Retinal pigment epithelial cell (primary cell): Measurements from ENCODE around the gene GHR.

ENCODE experiments used
- DNase-seq: peaks from one replicate; pipeline ENCODE4 v3.0.0-alpha.2; 2010; ENCODE audit warnings: low read depth
- H3K4me3 ChIP-seq: 2 replicates; pipeline ENCODE4 v1.5.1; 2011; ENCODE audit warnings: mild to moderate bottlenecking, low read length, control low read depth, moderate library complexity
- TF ChIP-seq, protein P1 (sequence below): conservative IDR thresholded peaks from 2 replicates; pipeline ENCODE4 v1.5.1; 2011; ENCODE audit warnings: low read depth, low read length, control low read depth, inconsistent platforms

GHR gene

GRCh38 chr5:42396111-42396510, 27.1 kb upstream of the GHR start:
- DNase-seq: no peak

GRCh38 chr5:42397267-42397666, 26.0 kb upstream of the GHR start:
- TF ChIP-seq, protein P1, sequence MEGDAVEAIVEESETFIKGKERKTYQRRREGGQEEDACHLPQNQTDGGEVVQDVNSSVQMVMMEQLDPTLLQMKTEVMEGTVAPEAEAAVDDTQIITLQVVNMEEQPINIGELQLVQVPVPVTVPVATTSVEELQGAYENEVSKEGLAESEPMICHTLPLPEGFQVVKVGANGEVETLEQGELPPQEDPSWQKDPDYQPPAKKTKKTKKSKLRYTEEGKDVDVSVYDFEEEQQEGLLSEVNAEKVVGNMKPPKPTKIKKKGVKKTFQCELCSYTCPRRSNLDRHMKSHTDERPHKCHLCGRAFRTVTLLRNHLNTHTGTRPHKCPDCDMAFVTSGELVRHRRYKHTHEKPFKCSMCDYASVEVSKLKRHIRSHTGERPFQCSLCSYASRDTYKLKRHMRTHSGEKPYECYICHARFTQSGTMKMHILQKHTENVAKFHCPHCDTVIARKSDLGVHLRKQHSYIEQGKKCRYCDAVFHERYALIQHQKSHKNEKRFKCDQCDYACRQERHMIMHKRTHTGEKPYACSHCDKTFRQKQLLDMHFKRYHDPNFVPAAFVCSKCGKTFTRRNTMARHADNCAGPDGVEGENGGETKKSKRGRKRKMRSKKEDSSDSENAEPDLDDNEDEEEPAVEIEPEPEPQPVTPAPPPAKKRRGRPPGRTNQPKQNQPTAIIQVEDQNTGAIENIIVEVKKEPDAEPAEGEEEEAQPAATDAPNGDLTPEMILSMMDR: no peak
- no peak for DNase-seq

More at GRCh38 chr5:42396111-42396510, 27.1 kb upstream of the GHR start:
- TF ChIP-seq, protein P1: no peak
- H3K4me3 ChIP-seq: no peak overlapping the region

DNA sequence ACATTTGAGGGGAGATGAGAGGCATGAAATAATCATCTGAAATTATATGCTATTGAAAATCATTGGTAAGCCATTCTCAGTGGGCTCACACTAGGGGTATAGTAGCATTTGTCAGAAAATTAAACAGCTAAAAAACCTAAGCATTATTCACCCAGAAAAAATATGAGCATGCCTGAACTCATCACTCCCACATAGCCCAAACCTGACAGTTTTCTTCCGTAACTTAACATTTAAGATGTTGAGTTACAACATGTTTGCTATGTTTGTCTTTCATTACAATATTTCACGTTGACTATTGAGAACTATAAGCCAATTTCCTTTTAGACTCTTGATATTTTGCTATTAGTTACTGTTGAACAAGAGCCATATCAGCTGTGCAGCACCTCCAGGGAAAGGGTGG, 23.5 kb upstream of the GHR start:
- H3K4me3 ChIP-seq: no peak overlapping the region
- no peak for DNase-seq

More at GRCh38 chr5:42397267-42397666, 26.0 kb upstream of the GHR start:
- H3K4me3 ChIP-seq: no peak overlapping the region

GRCh38 chr5:42400474-42400873, 22.8 kb upstream of the GHR start:
- no peak for DNase-seq
- TF ChIP-seq, protein P1: no peak
- H3K4me3 ChIP-seq: no peak overlapping the region

More for the DNA sequence above, 23.5 kb upstream of the GHR start:
- TF ChIP-seq, protein P1: no peak

DNA sequence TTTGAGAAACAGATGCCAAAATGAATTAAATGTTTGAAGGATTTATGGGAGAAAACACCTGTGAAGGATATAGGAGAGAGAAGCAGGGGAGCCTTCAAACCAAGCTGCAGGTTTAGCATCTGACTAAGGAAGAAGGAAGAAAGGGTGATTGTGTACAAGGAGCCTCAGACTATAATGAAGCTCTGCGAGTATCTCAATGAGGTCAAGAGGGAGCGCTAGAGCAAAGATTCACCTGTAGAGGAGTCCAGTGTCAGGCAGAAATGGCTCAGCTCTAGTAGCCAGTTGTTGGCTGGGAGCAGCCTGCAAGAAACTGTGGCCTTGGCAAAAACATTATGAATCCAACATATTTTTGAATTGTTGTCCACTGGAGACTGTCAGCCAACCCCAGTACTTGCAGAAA, 20.0 kb upstream of the GHR start:
- no peak for DNase-seq
- H3K4me3 ChIP-seq: no peak overlapping the region
- TF ChIP-seq, protein P1: no peak

GRCh38 chr5:42404366-42404765, 18.9 kb upstream of the GHR start:
- TF ChIP-seq, protein P1: no peak
- DNase-seq: no peak
- no peak overlapping the region for H3K4me3 ChIP-seq

DNA sequence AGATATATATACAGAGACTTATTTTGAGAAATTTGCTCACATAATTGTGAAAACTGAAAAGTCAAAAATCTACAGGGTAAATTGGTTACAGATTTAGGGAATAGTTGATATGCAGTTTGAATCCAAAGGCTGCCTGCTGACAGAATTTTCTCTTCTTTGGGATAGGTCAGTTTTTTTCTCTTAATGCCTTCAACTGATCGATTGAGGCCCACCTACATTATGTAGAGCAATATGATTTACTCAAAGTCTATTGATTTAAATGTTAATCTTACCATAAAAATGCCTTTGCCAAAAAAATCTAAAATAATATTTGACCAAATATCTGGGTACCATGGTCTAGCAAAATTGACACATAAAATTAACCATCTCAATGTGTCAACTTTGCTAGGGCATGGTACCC, 3.9 kb upstream of the GHR start:
- DNase-seq: no peak
- TF ChIP-seq, protein P1: no peak
- H3K4me3 ChIP-seq: no peak overlapping the region
